Stimulated activated CD8-positive, alpha-beta memory T cell treated with anti-CD3 and anti-CD28 coated beads, Interleukin-15, amount 100 ng/mL, for 4 hours (primary cell): ENCODE results near the gene PDC.
"Not testable (repeated sequence)": the region's sequence is repeated elsewhere in the genome, so short reads cannot be mapped to it uniquely, and the experiment has no call there.

Source experiments
- DNase-seq, 2 donors: peaks; one replicate each; pipeline ENCODE4 v3.0.0-alpha.2; 2020; ENCODE audit warnings: low read depth in 2 of 2

PDC gene

GRCh38 chr1:186401446-186401845 lies 59.5 kb downstream of the PDC start:
- DNase-seq = not testable (repeated sequence)
